NCI-H524 treated with DMSO at 0.1 percent for 48 hours (cell line): ENCODE data around the gene MACROD2.

ENCODE experiments used
- DNase-seq: peaks from one replicate; lab custom pipeline; 2025; lab: John Stamatoyannopoulos, UW

Gene MACROD2

DNA sequence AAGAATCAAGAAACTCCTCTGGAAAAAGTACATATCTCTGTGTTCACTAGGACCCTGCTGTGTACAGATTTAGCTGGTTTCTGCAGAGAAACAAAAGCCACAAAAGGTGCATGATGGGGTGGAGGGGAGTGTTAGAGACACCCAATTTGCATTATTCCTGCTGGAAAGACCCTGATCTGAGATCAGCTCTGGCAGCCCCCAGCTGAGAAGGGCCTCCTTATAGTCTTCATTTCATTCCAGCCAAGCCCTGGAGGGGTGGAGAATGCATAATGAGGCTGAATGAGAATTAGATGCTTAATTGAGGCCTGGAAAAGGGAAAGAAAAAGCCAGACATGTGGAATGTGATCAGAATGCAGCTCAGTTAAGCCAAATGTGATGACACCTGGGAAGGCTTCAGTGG, 2032.4 kb downstream of the MACROD2 start:
- DNase-seq, result no peak

DNA sequence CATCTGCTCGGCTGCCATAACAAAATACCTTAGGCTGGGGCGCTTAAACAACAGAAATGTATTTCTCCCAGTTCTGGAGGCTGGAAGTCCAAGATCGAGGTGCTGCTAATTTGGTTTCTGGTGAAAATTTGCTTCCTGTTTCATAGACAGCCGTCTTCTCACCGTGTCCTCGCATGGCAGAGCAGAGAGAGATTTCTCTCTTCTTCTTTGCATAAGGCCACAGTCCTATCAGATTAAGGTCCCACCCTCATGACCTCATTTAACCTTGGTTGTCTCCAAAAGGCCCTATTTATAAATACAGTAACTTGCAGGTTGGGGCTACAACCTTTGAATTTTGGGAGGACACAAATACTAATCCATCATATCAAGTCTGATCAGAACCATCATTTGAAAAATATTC, 2033.6 kb downstream of the MACROD2 start:
- DNase-seq, result no peak

DNA sequence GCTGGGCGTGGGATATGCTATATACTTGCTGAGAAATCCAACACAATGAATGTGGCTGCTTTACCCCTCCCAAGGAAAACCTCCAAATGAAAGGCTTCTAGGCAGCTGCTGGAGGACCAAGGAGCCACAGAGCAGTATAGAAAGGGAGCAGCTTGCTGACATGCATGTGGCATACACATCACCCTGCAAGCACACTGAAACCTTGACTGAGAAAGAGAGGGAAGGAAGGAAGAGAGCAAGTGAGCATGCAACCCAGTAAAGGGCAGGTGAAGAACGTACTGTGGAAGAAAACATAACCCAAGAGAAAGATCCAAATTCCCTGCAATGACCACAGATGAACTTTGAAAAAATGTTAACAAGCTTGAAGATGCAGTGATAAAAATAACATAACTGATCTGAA, 2034.9 kb downstream of the MACROD2 start:
- no peak for DNase-seq

DNA sequence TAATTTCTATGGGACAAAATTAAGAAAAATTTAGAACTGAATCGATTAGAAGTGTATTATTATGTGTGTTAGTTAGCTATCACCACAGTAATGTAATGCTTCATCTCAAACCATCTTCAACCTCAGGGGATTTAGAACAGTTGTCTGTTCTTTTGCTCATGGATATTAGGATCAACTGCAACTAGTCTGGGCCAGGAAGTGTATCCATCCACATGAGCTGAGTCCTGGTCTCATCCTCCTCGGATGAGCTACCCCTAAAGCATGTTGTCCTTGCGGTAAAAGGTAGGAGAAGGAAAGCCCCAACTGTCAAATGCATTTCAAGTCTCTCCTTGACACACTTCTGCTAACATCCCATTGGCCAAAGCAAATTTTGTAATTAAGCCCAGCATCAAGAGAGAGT, 2040.3 kb downstream of the MACROD2 start:
- no peak for DNase-seq

- DNase-seq, result no peak
Measured at GRCh38 chr20:16036331-16036730, 2041.0 kb downstream of the MACROD2 start.

DNA sequence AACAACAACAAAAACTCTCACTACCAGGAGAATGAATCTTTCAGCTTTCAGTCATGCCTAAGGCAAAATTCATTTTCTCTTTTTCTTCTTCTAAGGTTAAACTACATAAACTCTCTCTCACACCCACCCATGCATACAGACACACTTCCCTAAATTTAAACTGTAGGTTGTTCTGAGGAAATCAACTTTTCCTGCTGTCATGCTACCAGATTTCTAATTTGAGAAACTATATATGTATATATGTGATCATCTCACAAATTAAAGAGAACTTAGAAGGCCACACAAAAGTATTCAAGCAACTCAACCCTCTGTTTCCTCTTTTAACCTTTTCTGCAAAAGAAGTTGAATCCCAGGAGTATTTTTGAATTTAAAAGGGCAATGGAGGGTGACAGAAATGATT, 2045.4 kb downstream of the MACROD2 start:
- DNase-seq, result no peak

DNA sequence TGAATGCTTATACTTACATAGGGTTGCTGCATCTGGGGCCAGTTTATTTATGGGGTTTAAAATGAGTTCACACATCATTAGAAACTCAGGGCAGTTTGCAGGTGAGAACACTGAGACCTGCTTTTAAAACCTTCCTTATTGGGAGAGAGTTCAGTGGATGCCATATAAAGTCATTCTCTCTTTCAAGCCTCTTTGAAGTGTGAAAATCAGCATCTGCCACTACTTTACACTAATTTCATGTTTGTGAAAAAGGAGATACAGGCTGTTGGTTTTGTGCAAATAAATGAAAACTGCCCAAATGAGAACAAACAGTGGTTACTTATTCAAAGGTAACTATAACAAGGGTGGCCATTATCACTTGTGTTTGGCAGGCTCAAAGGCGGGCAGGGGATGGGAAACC, 2047.4 kb downstream of the MACROD2 start:
- no peak for DNase-seq

DNA sequence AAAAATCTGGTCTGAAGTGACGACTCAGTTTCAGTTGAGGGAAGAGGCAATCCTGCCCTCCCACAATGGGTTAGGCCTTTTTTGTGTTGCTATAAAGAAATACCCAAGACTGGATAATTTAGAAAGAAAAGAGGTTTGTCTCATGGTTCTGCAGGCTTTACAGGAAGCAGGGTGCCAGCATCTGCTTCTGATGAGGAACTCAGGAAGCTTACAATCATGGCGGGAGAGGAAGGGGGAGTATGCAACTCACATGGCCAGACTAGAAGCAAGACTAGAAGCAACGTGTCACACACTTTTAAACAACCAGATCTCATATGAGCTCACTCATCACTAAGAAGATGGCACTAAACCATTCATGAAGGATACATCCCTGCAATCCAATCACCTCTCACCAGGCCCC, 2048.6 kb downstream of the MACROD2 start:
- DNase-seq, result no peak

GRCh38 chr20:16048876-16049275, 2053.6 kb downstream of the MACROD2 start:
- no peak for DNase-seq

DNA sequence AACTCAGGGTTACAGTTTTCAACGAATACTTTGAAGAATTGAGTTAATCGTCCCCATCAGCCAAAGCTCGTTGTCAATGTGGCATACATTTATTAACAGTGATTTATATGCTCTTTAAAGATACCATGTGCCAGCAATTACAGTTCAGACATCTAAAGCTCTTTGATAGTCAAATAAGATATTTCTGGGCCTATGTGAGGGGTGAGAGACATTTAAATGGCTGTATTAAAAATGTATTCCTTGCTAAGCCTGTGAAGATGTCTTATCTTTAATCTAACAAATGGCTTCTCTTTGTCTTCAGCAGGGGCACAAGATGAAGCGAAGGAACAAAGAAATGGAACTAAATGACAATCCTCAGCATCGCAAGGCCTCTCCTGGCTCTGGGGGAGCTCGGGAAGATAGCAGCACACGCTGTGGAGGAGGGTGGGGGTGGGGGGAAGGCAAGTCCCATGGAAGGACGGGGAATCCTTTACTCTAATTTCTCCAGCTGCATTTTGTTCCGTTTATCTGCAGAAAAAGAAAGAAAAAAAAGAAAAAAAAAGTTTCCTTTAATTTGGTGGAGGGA, 2054.3 kb downstream of the MACROD2 start:
- no peak for DNase-seq

GRCh38 chr20:16050366-16050765, 2055.1 kb downstream of the MACROD2 start:
- DNase-seq, result no peak

DNA sequence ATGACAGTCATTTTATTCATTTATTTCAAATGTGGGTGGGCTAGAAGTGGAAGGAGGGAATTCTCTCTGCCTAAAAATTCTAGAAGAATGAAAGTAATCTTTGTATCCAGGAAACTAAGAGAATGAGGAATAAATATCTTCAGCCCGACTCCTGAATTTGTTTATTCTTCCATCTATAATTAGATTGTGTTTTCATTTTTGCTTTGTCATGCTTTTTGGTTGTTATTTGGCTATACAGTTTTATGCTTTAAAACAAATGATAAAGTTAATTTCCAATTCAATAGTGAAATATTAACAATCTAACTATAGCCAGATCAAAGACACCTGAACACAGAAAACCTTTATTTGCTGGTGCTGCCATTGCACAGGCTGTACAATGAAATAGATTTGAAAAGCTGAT, 2056.7 kb downstream of the MACROD2 start:
- no peak for DNase-seq

DNA sequence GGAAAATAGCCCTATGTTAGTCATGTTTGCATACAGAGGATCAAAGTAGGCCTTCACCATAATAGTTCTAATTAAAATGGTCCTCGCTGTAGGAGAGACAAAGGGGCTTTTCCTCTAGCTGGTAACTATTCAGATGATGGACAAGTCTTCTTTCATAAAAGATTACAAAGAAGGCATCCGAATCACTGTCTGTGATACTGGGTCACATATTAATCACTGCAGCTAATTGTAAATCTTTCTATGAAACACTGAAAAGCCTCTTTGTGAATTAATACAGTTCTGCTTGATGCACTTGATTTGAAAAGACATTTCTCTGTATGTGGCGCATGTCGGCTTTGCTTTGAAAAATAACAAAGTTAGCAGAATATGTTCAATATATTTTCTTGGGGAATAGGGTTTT, 2057.1 kb downstream of the MACROD2 start:
- DNase-seq, result no peak

- no peak for DNase-seq
Measured at GRCh38 chr20:16054985-16055384, 2059.7 kb downstream of the MACROD2 start.

DNA sequence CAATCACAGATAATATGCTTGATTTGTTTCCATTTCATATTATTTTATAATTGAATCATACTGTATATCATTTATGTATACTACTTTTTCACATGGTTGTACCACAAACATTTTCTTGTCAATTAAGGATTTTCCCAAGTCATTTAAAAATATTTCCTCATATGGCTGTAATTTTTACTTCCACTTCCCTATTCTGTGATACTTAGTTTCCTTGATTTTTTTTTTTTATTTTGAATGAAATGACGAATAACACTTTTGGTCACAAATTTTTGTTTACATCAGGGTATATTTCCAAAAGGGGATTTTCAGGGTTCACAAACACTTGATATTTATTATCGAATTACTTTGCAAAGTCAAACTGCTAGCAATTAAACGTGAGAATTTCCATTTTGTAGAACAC, 2062.3 kb downstream of the MACROD2 start:
- no peak for DNase-seq

DNA sequence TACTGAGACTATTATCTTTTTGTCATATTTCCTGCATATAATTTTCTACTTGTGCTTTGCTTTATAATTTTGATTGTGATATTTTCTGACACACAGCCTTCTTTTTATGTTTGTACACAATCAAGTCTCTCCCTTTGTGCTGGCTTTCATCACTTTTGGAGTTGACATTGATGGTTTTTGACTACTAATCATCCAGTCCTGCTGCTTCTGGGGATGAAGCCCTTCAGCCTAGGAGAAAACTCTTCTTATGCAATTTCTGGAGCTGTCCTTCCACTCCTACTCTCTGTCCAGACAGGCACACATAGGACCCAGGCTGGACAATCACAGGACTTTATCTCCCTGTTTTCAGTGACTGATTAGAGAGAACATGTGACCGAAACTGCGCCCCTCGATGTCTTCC, 2063.0 kb downstream of the MACROD2 start:
- DNase-seq, result no peak

DNA sequence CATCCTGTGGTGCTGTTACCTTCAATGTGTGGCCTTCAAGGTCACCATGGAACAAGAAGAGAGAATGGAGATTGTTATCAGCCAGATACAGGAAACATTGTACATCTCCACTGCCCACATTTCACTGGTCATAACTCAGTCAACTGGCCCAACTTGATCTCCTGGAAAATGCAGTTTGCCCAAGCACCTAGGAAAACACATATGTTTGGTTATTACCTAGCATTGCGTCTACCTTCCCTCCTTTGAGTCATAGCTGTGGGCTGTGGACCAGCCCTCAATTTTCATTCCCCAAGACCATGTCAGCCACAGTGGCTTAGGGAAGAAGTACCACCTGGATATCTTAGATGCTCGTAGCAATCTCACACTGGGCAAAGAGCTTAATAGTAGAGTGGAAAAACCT, 2064.5 kb downstream of the MACROD2 start:
- no peak for DNase-seq

DNA sequence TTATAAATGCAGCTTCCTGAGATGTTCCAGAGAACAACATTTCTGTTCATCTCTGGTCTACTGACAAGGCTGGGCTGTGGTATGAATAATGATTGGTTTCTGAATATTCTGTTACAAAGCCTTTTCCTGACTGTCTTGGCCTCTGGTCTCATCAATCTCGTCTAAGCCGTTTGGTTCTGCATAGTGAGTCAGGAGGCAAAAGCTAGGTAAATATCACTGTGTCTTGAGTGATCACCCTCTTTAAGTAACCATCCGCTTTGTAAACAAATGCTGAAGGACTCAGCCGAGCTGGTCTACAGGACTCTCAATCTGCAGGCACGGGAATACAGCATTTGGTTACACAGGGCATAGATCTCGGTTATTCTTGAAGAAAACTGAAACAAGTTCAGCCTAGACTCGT, 2066.0 kb downstream of the MACROD2 start:
- DNase-seq, result no peak

GRCh38 chr20:16062661-16063581, 2067.6 kb downstream of the MACROD2 start:
- DNase-seq, result no peak

DNA sequence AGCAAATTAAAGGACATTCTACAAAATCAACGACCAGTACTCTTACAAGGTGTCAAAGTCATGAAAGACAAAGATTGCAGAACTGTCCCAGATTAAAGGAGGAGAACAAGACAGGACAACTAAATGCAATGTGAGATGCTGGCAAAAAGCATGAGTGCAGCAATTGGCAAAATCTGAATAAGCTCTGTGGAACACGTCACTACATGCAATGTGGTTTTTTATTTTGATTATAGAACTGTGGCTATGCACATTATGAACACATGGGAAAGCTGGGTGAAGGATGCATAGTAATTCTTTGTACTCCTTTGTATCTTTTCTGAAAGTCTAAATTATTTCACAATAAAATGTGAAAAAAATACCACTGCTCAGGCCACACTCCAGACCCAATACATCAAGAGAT, 2068.6 kb downstream of the MACROD2 start:
- no peak for DNase-seq

DNA sequence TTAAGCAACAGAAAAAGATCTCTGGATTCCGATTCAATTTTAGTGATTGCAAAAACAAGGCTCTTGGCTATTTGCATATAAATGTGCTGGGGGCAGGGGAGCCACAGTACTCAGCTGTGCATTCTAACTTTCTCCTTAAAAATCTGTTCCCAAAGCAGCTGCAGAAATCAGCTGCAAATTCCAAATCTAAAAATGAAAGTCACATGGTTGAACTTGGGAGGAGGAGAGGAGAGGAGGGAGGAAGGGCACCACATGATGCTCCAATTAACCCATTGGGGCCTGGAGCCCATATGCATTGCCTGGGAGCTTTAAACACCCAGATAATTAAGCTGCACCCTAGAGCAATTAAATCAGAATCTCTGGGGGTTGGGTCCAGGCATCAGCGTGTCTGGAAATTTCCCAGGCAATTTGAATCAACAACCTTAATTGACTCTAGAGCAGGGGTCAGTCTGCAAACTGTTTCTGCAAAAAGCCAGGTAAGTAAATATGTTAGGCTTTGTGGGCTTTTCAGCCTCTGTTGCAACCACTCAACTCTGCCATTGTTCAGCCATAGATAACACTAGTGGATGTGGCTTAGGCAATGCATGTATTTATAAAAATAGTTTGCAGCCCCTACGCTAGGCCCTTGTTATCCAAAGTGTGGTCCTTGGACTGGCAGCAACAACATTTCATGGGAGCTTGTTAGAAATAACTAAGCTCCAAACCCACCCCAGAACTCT, 2069.8 kb downstream of the MACROD2 start:
- DNase-seq, result no peak

DNA sequence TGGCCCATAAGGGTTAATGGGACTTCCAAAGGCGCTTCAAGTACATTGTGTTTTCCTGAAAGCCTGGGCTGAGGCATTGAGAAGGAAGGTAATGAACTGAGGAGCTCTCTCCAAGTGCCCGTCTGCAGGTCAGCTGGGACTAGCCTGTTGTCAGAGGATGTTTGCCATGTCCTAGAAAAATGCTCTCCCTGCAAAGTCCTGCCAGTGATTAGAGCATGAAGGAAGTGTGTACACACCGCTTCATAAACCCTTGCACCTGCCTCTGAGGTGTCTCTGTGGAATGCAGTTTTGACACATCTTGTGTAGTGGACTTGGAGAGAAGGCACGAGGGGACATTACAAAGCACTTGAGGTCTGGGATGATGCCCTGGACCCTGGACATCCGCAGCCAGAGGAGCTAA, 2071.3 kb downstream of the MACROD2 start:
- no peak for DNase-seq

- no peak for DNase-seq
Measured at GRCh38 chr20:16069389-16070010, 2074.2 kb downstream of the MACROD2 start.
